GM18861 (cell line): ENCODE results near the gene HSPA4.

Source experiments
- ATAC-seq: cut with Tn5 transposase; IDR thresholded peaks from one replicate; pipeline ENCODE4 v1.9.1; 2021; ENCODE audit not compliant: unreplicated experiment

Gene HSPA4

GRCh38 chr5:133154274-133155075 is 102.7 kb downstream of the HSPA4 start:
- ATAC-seq = no peak

DNA sequence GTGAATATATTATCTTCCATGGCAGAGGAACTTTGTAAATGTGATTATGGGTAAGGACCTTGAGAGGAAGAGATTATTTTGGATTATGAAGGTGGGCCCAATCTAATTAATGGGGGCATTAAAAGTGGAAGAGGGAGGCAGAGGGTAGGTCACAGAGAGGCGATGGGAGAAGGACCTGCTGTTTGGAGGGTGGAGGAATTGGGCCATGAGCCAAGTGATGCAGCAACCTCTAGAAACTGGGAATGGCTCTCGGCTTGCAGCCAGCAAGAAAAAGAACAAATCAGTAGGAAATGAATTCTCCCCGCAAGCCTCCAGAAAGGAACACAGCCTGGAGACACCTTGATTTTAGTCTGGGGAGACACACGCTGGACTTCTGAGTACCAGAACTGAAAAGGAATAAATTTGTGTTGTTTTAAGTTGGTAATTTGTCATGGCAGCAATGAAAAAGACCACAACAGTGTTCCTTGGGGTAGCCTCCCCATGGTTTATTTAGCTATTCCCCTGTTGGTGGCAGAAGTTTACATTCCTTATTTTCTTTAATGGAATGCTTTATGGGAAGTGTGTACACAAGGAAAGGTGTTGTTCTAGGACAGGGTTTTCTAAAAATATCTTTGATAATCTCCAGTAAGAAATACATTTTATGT is 103.6 kb downstream of the HSPA4 start:
- no peak for ATAC-seq
